Measurements from ENCODE around the gene MB21D2.
A peak's percentile ranks its signal among the peaks of the same experiment; 100 is the strongest.

The MB21D2 gene

DNA sequence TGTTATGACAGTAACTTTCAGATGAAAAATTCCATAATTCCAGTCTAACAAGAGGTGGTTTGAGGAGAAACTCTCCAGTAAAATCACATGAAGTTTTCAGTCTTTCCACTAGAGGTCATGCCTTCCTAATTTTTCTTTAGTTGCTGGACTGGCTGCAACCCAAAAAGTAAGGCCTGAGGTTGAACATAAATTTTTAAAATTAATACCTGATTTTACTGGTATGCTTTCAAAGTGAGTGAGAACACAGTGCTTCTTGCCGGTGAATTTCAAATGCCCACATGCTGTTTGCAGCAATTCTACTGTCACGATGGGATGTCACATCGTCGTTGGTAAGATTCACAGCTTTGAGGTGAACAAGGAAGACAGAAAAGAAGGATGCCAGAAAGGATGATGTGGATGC lies 101.3 kb downstream of the MB21D2 start:
- Histone ChIP-seq H3K27ac (no peak overlapping the region), H3K27me3 (no peaks in the 10 kb centered on the region), H3K9me3 (no peaks in the 10 kb centered on the region), H3K36me3 (no peaks in the 10 kb centered on the region), H3K4me3 (no peak overlapping the region), H3K4me1 (peaks cover 0 to 11% (median 6%) of the 10 kb centered on the region in 4 donors)
- intact Hi-C loops (cut with DNase I; ENCODE audit: low total_unique reads): loop anchor here (2.0 to 10.0 kb wide), 2 partner anchors 224 to 438 kb away; no protein-coding TSS in a partner anchor
- no peak for DNase-seq
- TF ChIP-seq, protein P1, sequence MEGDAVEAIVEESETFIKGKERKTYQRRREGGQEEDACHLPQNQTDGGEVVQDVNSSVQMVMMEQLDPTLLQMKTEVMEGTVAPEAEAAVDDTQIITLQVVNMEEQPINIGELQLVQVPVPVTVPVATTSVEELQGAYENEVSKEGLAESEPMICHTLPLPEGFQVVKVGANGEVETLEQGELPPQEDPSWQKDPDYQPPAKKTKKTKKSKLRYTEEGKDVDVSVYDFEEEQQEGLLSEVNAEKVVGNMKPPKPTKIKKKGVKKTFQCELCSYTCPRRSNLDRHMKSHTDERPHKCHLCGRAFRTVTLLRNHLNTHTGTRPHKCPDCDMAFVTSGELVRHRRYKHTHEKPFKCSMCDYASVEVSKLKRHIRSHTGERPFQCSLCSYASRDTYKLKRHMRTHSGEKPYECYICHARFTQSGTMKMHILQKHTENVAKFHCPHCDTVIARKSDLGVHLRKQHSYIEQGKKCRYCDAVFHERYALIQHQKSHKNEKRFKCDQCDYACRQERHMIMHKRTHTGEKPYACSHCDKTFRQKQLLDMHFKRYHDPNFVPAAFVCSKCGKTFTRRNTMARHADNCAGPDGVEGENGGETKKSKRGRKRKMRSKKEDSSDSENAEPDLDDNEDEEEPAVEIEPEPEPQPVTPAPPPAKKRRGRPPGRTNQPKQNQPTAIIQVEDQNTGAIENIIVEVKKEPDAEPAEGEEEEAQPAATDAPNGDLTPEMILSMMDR (IDR thresholded peaks at IDR 0.05): peak; percentile 72 to 75

GRCh38 chr3:192812743-192813383 lies 104.8 kb downstream of the MB21D2 start:
- no peak overlapping the region for H3K4me3 ChIP-seq
- intact Hi-C loops (cut with DNase I; ENCODE audit: low total_unique reads): loop anchor here (10.0 kb wide), 1 partner anchor 442 kb away; no protein-coding TSS in a partner anchor
- H3K27me3 ChIP-seq: no peaks in the 10 kb centered on the region
- no peaks in the 10 kb centered on the region for H3K9me3 ChIP-seq
- TF ChIP-seq, protein P1 (IDR thresholded peaks at IDR 0.05): peak; percentile 69 to 71
- no peak overlapping the region for H3K27ac ChIP-seq
- H3K4me1 ChIP-seq: no peaks in the 10 kb centered on the region
- no peak for DNase-seq
- no peaks in the 10 kb centered on the region for H3K36me3 ChIP-seq

DNA sequence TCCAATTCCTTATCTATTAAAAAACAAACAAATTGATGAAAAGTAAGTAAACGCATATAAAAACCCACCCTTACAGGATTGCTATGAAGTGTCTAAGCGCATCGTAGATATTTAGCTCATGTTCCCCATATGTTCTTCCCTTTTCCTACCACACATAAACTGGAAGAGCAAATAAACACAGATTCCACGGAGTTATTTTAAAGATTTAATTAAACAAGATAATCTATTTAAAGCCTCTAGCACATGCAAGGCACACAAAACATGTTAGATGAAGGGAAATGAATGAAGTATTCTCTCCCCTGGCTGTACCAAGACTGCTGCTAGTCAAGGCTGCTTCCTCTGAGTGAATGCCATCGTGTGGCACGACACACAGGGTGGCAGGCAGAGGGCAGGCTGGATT lies 111.9 kb downstream of the MB21D2 start:
- H3K27me3 ChIP-seq: no peaks in the 10 kb centered on the region
- intact Hi-C loops (cut with DNase I; ENCODE audit: low total_unique reads): no loop called here
- no peak overlapping the region for H3K4me3 ChIP-seq
- no peak for DNase-seq
- no peaks in the 10 kb centered on the region for H3K36me3 ChIP-seq
- TF ChIP-seq, protein P1 (IDR thresholded peaks at IDR 0.05): no peak
- H3K4me1 ChIP-seq: no peaks in the 10 kb centered on the region
- no peak overlapping the region for H3K27ac ChIP-seq
- no peaks in the 10 kb centered on the region for H3K9me3 ChIP-seq

DNA sequence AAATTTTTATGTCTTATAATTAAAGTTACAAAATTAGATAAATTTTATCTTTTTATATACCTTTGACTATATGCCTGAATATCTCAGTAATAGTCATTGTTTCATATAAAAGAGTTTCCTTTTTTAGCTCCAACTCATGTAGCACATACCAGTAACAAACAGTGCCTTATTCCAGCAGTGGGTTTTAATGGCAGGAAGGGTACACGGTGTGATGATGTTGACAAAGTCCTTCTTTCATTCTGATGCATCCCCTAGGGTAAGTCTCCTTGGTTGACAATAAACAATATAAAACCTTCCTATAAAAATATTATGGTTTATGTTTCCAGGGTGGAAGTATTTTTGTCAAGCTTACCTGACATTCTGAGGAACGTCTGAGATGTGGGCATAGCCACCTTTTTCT lies 113.2 kb downstream of the MB21D2 start:
- no peaks in the 10 kb centered on the region for H3K9me3 ChIP-seq

DNA sequence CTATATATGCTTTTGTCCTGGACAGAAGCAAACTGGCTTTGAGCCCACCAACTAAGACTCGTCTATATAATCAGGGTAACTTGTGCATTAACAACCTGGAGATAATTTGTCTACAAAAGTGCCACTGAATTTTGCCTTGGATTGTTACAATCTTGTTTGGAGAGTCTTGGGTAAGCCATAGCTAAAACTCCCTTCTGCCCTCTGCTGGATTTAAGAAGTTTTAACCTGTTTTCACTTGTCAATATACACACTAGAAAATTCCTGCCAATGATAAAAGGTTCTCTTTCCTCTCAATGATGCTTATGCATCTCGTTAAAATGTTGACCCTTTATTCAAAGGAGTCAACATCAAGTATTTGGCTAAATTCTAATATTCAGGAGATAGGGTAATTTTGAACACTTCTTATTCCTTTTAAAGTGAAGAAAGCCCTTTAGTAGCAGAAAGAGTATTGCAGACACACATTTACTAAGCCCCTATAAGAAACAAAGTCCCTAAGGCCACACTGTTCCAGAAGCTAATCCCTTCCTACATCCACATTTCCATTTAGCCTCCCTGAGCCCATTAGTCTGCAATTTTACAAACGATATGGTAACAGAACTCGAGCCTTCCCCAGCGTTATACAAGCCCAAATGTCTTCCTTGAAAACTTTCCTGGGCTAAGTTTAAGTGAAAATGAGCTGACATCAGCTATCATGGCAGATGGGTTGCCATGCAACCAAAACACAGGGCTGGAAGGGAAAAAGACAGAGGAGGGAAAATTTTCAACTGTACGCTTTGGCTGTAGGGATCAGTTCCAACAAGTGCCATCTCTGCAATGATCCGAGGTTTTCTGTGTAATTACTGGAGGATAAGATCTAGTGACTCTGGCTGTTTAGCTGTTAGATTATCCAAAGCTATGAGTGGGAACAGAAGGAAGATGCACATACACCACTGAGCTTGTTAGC lies 114.4 kb downstream of the MB21D2 start:
- TF ChIP-seq, protein P1 (IDR thresholded peaks at IDR 0.05): peak; percentile 36 to 43
- Histone ChIP-seq H3K4me3 (no peak overlapping the region), H3K36me3 (peaks cover 0 to 13% (median 7%) of the 10 kb centered on the region in 3 donors), H3K4me1 (no peaks in the 10 kb centered on the region), H3K9me3 (no peaks in the 10 kb centered on the region), H3K27me3 (no peaks in the 10 kb centered on the region), H3K27ac (no peak overlapping the region)
- no peak for DNase-seq
- intact Hi-C loops (cut with DNase I; ENCODE audit: low total_unique reads): loop anchor here (5.0 kb wide), 1 partner anchor 236 kb away; no protein-coding TSS in a partner anchor

More for the DNA sequence above, 113.2 kb downstream of the MB21D2 start:
- intact Hi-C loops (cut with DNase I; ENCODE audit: low total_unique reads): loop anchor here (5.0 kb wide), 1 partner anchor 237 kb away; no protein-coding TSS in a partner anchor
- H3K27me3 ChIP-seq: no peaks in the 10 kb centered on the region
- H3K4me3 ChIP-seq: no peak overlapping the region
- no peak for DNase-seq
- TF ChIP-seq, protein P1 (IDR thresholded peaks at IDR 0.05): no peak
- H3K4me1 ChIP-seq: no peaks in the 10 kb centered on the region
- no peaks in the 10 kb centered on the region for H3K36me3 ChIP-seq
- no peak overlapping the region for H3K27ac ChIP-seq

All from tibial artery (tissue), 4 donors.